Measurements from ENCODE around the gene RAD23B.

The RAD23B gene

DNA sequence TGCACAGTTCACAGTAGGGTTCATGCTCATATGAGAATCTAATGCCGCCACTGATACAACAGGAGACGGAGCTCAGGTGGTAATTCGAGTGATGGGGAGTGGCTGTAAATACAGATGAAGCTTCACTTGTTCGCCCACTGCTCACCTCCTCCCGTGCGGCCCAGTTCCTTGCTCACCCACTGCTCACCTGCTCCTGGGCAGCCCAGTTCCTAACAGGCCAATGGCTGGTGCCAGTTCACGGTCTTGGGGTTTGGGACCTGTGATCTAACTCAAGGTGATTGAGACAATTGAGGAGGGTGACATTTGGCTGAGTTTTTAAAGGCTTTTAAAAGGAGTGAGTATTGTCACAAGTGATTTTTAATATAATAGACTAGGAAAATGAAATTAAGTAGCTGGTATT lies 45.4 kb downstream of the RAD23B start:
- Histone ChIP-seq H2BK120ac (ENCODE audit: low read depth, low read length) (no peak overlapping the region), H2BK12ac (ENCODE audit: low read length in 2 of 2) (no peak overlapping the region)
- no peak for DNase-seq

GRCh38 chr9:107330420-107330819 lies 47.3 kb downstream of the RAD23B start:
- H3K4me2 ChIP-seq (ENCODE audit: low read length, poor library complexity, severe bottlenecking) = no peak overlapping the region
- no peak overlapping the region for H3K9ac ChIP-seq (ENCODE audit: low read length)
- H3K27me3 ChIP-seq (ENCODE audit: control insufficient read depth in 1 of 2, insufficient read depth in 1 of 2, low read length in 2 of 2) = no peaks in the 10 kb centered on the region
- H2BK5ac ChIP-seq (ENCODE audit: low read depth, low read length, poor library complexity, severe bottlenecking) = no peak overlapping the region
- no peak overlapping the region for H2BK120ac ChIP-seq (ENCODE audit: low read depth, low read length)
- H3K4me3 ChIP-seq (ENCODE audit: insufficient read depth in 1 of 2, low read depth in 1 of 2, low read length in 2 of 2) = no peak overlapping the region
- peaks cover 24% of the 10 kb centered on the region for H3K79me1 ChIP-seq (replicated peaks; ENCODE audit: low read length, poor library complexity, severe bottlenecking)
- no peak overlapping the region for H3K4ac ChIP-seq (ENCODE audit: low read depth in 1 of 2, low read length in 2 of 2)
- no peak overlapping the region for H4K91ac ChIP-seq (ENCODE audit: low read length)
- no peak overlapping the region for H2AFZ ChIP-seq (ENCODE audit: low read depth, low read length)
- H3K18ac ChIP-seq (ENCODE audit: low read depth in 1 of 2, low read length in 2 of 2) = no peak overlapping the region
- peaks cover 6% of the 10 kb centered on the region for H3K9me3 ChIP-seq (ENCODE audit: control insufficient read depth, low read length)
- H3K27ac ChIP-seq (ENCODE audit: low read length, poor library complexity, severe bottlenecking) = no peak overlapping the region
- no peak overlapping the region for H4K8ac ChIP-seq (ENCODE audit: low read length)
- H2AK5ac ChIP-seq (ENCODE audit: low read length, severe bottlenecking) = no peak overlapping the region
- H3K23ac ChIP-seq (ENCODE audit: low read length in 2 of 2) = no peak overlapping the region
- no CpG with 5 or more reads among the region's 2 CpGs for WGBS
- no peak overlapping the region for H3K14ac ChIP-seq (ENCODE audit: low read length in 2 of 2)
- H2BK15ac ChIP-seq (ENCODE audit: low read depth, poor library complexity, severe bottlenecking) = no peak overlapping the region
- peaks cover 25 to 94% of the 10 kb centered on the region in 2 experiments for H3K36me3 ChIP-seq (ENCODE audit: control insufficient read depth in 1 of 2, insufficient read depth in 2 of 2, low read depth in 1 of 2, low read length in 2 of 2)
- no peak overlapping the region for H2BK12ac ChIP-seq (ENCODE audit: low read length in 2 of 2)
- DNase-seq = no peak
- H3K4me1 ChIP-seq (ENCODE audit: control insufficient read depth, insufficient read depth, low read depth, low read length) = no peaks in the 10 kb centered on the region

More for the DNA sequence above, 45.4 kb downstream of the RAD23B start:
- Histone ChIP-seq H3K27ac (ENCODE audit: low read length, poor library complexity, severe bottlenecking) (no peak overlapping the region), H4K91ac (ENCODE audit: low read length) (no peak overlapping the region), H3K4ac (ENCODE audit: low read depth in 1 of 2, low read length in 2 of 2) (no peak overlapping the region), H3K4me3 (ENCODE audit: insufficient read depth in 1 of 2, low read depth in 1 of 2, low read length in 2 of 2) (no peak overlapping the region), H2BK5ac (ENCODE audit: low read depth, low read length, poor library complexity, severe bottlenecking) (no peak overlapping the region), H3K23ac (ENCODE audit: low read length in 2 of 2) (no peak overlapping the region), H3K79me1 (replicated peaks; ENCODE audit: low read length, poor library complexity, severe bottlenecking) (peaks cover 10% of the 10 kb centered on the region), H2BK15ac (ENCODE audit: low read depth, poor library complexity, severe bottlenecking) (no peak overlapping the region), H3K9ac (ENCODE audit: low read length) (no peak overlapping the region), H2AK5ac (ENCODE audit: low read length, severe bottlenecking) (no peak overlapping the region), H3K27me3 (ENCODE audit: control insufficient read depth in 1 of 2, insufficient read depth in 1 of 2, low read length in 2 of 2) (no peaks in the 10 kb centered on the region), H3K4me1 (ENCODE audit: control insufficient read depth, insufficient read depth, low read depth, low read length) (no peaks in the 10 kb centered on the region), H3K14ac (ENCODE audit: low read length in 2 of 2) (no peak overlapping the region), H2AFZ (ENCODE audit: low read depth, low read length) (no peak overlapping the region), H3K9me3 (ENCODE audit: control insufficient read depth, low read length) (peaks cover 8% of the 10 kb centered on the region), H3K4me2 (ENCODE audit: low read length, poor library complexity, severe bottlenecking) (no peak overlapping the region), H4K8ac (ENCODE audit: low read length) (no peak overlapping the region), H3K18ac (ENCODE audit: low read depth in 1 of 2, low read length in 2 of 2) (no peak overlapping the region), H3K36me3 (ENCODE audit: control insufficient read depth in 1 of 2, insufficient read depth in 2 of 2, low read depth in 1 of 2, low read length in 2 of 2) (peaks cover 18 to 93% of the 10 kb centered on the region in 2 experiments)
- WGBS = 97% methylated on average over 7 of the region's 7 CpGs

DNA sequence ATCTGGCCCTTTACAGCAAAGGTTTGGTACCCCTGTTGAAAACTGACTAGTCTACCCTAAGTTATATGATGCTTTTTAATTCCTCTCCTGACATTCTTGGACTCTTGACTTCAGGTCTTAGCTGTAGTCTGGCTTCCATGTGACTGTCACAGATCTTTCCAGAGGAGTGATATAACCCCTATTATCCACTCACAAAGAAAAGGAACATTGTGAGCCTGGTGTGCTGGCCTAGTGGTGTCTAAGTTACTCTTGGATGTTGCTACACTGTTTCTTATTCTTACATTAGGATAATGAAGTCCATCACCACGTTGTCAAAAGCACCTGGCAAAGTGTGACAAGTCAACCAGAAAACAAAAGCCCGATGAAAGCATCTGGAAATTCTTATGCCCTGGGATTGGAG lies 49.8 kb downstream of the RAD23B start:
- Histone ChIP-seq H3K4me2 (ENCODE audit: low read length, poor library complexity, severe bottlenecking) (no peak overlapping the region), H2BK15ac (ENCODE audit: low read depth, poor library complexity, severe bottlenecking) (no peak overlapping the region), H3K23ac (ENCODE audit: low read length in 2 of 2) (no peak overlapping the region), H3K14ac (ENCODE audit: low read length in 2 of 2) (no peak overlapping the region), H4K91ac (ENCODE audit: low read length) (no peak overlapping the region), H3K18ac (ENCODE audit: low read depth in 1 of 2, low read length in 2 of 2) (no peak overlapping the region), H3K4me3 (ENCODE audit: insufficient read depth in 1 of 2, low read depth in 1 of 2, low read length in 2 of 2) (no peak overlapping the region), H3K27me3 (ENCODE audit: control insufficient read depth in 1 of 2, insufficient read depth in 1 of 2, low read length in 2 of 2) (no peaks in the 10 kb centered on the region), H3K4me1 (ENCODE audit: control insufficient read depth, insufficient read depth, low read depth, low read length) (peaks cover 2% of the 10 kb centered on the region), H3K36me3 (ENCODE audit: control insufficient read depth in 1 of 2, insufficient read depth in 2 of 2, low read depth in 1 of 2, low read length in 2 of 2) (peaks cover 37 to 83% of the 10 kb centered on the region in 2 experiments), H2BK5ac (ENCODE audit: low read depth, low read length, poor library complexity, severe bottlenecking) (no peak overlapping the region), H2BK12ac (ENCODE audit: low read length in 2 of 2) (no peak overlapping the region), H2AFZ (ENCODE audit: low read depth, low read length) (no peak overlapping the region), H2BK120ac (ENCODE audit: low read depth, low read length) (no peak overlapping the region), H3K27ac (ENCODE audit: low read length, poor library complexity, severe bottlenecking) (no peak overlapping the region), H3K9me3 (ENCODE audit: control insufficient read depth, low read length) (no peaks in the 10 kb centered on the region), H4K8ac (ENCODE audit: low read length) (no peak overlapping the region), H3K79me1 (replicated peaks; ENCODE audit: low read length, poor library complexity, severe bottlenecking) (peaks cover 30% of the 10 kb centered on the region), H3K4ac (ENCODE audit: low read depth in 1 of 2, low read length in 2 of 2) (no peak overlapping the region), H2AK5ac (ENCODE audit: low read length, severe bottlenecking) (no peak overlapping the region), H3K9ac (ENCODE audit: low read length) (no peak overlapping the region)
- no peak for DNase-seq
- WGBS = 96% methylated on average over 2 of the region's 2 CpGs

DNA sequence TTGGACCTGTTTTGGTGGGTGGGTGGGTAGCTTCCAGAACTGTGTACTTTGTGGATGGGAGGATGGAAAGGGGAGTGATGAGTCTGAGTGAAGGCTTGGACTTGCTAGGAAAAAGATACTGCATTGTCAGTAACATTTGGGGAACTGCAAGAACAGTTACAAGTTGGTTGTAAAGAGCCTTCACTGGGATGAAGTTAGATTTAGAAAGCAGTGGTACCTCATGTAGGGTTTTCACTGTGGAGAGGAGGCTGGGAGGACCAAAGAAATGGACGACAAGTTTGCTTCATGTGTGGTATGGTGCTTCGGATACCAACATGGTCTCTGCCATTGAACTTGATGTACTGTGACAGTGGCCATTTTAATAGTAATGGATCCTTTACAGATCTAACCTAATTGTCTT lies 50.3 kb downstream of the RAD23B start:
- H2BK120ac ChIP-seq (ENCODE audit: low read depth, low read length) = no peak overlapping the region
- H4K8ac ChIP-seq (ENCODE audit: low read length) = no peak overlapping the region
- no peak overlapping the region for H3K14ac ChIP-seq (ENCODE audit: low read length in 2 of 2)
- H2AK5ac ChIP-seq (ENCODE audit: low read length, severe bottlenecking) = no peak overlapping the region
- H2AFZ ChIP-seq (ENCODE audit: low read depth, low read length) = no peak overlapping the region
- DNase-seq = no peak
- no peak overlapping the region for H3K4ac ChIP-seq (ENCODE audit: low read depth in 1 of 2, low read length in 2 of 2)
- H2BK12ac ChIP-seq (ENCODE audit: low read length in 2 of 2) = no peak overlapping the region
- H3K18ac ChIP-seq (ENCODE audit: low read depth in 1 of 2, low read length in 2 of 2) = no peak overlapping the region
- H3K23ac ChIP-seq (ENCODE audit: low read length in 2 of 2) = no peak overlapping the region
- no peak overlapping the region for H3K9ac ChIP-seq (ENCODE audit: low read length)
- H4K91ac ChIP-seq (ENCODE audit: low read length) = no peak overlapping the region
- H3K36me3 ChIP-seq (ENCODE audit: control insufficient read depth in 1 of 2, insufficient read depth in 2 of 2, low read depth in 1 of 2, low read length in 2 of 2) = peaks cover 40 to 84% of the 10 kb centered on the region in 2 experiments
- H3K9me3 ChIP-seq (ENCODE audit: control insufficient read depth, low read length) = no peaks in the 10 kb centered on the region
- peaks cover 30% of the 10 kb centered on the region for H3K79me1 ChIP-seq (replicated peaks; ENCODE audit: low read length, poor library complexity, severe bottlenecking)
- H3K27me3 ChIP-seq (ENCODE audit: control insufficient read depth in 1 of 2, insufficient read depth in 1 of 2, low read length in 2 of 2) = no peaks in the 10 kb centered on the region
- no peak overlapping the region for H2BK5ac ChIP-seq (ENCODE audit: low read depth, low read length, poor library complexity, severe bottlenecking)
- no peak overlapping the region for H3K4me3 ChIP-seq (ENCODE audit: insufficient read depth in 1 of 2, low read depth in 1 of 2, low read length in 2 of 2)
- no peak overlapping the region for H3K4me2 ChIP-seq (ENCODE audit: low read length, poor library complexity, severe bottlenecking)
- H3K27ac ChIP-seq (ENCODE audit: low read length, poor library complexity, severe bottlenecking) = no peak overlapping the region
- peaks cover 2% of the 10 kb centered on the region for H3K4me1 ChIP-seq (ENCODE audit: control insufficient read depth, insufficient read depth, low read depth, low read length)
- WGBS = 100% methylated on average over 2 of the region's 2 CpGs
- H2BK15ac ChIP-seq (ENCODE audit: low read depth, poor library complexity, severe bottlenecking) = no peak overlapping the region
